ENCODE results near the gene RASA3.

GRCh38 chr13:114152831-114153371, 20.5 kb upstream of the RASA3 start:
- no peak for TF ChIP-seq EZH2phosphoT487 (IDR thresholded peaks at IDR 0.05; ENCODE audit: borderline replicate concordance, low read length)
- TF ChIP-seq CTCF (conservative IDR thresholded peaks at IDR 0.05; ENCODE audit: low read depth, low read length), result no peak
- TF ChIP-seq EZH2 (IDR thresholded peaks at IDR 0.05; ENCODE audit: low read length, unreplicated experiment), result no peak
